ENCODE data around the gene DDR2.

GRCh38 chr1:162617513-162617912 lies 14.8 kb upstream of the DDR2 start:
- TF ChIP-seq CTCF (IDR thresholded peaks at IDR 0.05; ENCODE audit: low read length) (no peak), EZH2 (optimal IDR thresholded peaks at IDR 0.05; ENCODE audit: low read depth, low read length) (no peak)
